Nucleus accumbens (tissue), 56 donors: Measurements from ENCODE around the gene LACC1.

Experiments used
- DNase-seq, 56 donors: peaks; one replicate each; lab custom pipeline; 2025; lab: John Stamatoyannopoulos, UW

LACC1 gene

GRCh38 chr13:43879755-43880181, at the start of gene LACC1:
Gene LACC1 (plus strand): TSS chr13:43879904. CDS start chr13:43880986, 1,082 bp downstream.
- peak in 26 of 56 donors; percentile 31 to 79 (median 57) for DNase-seq

GRCh38 chr13:43830497-43830881, 49.2 kb upstream of the LACC1 start:
- DNase-seq = peak in 2 of 56 donors; percentile 16 to 34

GRCh38 chr13:43831088-43831487, 48.6 kb upstream of the LACC1 start:
- no peak for DNase-seq

GRCh38 chr13:43835701-43836100, 44.0 kb upstream of the LACC1 start:
- DNase-seq = no peak

GRCh38 chr13:43838909-43839308, 40.8 kb upstream of the LACC1 start:
- no peak for DNase-seq

- DNase-seq = no peak
Measured at GRCh38 chr13:43846496-43847158, 33.1 kb upstream of the LACC1 start.

- DNase-seq = no peak
Measured at GRCh38 chr13:43848001-43848649, 31.6 kb upstream of the LACC1 start.

- DNase-seq = no peak
Measured at GRCh38 chr13:43850873-43851272, 28.8 kb upstream of the LACC1 start.

- DNase-seq = no peak
Measured at GRCh38 chr13:43852923-43853404, 26.7 kb upstream of the LACC1 start.

- DNase-seq = no peak
Measured at GRCh38 chr13:43861863-43862262, 17.8 kb upstream of the LACC1 start.

GRCh38 chr13:43864921-43865320, 14.8 kb upstream of the LACC1 start:
- no peak for DNase-seq

- DNase-seq = peak in 1 of 56 donors; percentile 41
Measured at GRCh38 chr13:43865892-43866291, 13.8 kb upstream of the LACC1 start.

- DNase-seq = no peak
Measured at GRCh38 chr13:43872181-43872580, 7.5 kb upstream of the LACC1 start.

GRCh38 chr13:43874504-43875092, 5.1 kb upstream of the LACC1 start:
- DNase-seq = peak in 1 of 56 donors; percentile 4

- DNase-seq = no peak
Measured at GRCh38 chr13:43876366-43876765, 3.3 kb upstream of the LACC1 start.

GRCh38 chr13:43877326-43877725, 2.4 kb upstream of the LACC1 start:
- DNase-seq = no peak

- DNase-seq = no peak
Measured at GRCh38 chr13:43877766-43878165, 1.9 kb upstream of the LACC1 start.

- peak in 54 of 56 donors; percentile 22 to 89 (median 70) for DNase-seq
Measured at GRCh38 chr13:43878892-43879754, 581 bp upstream of the LACC1 start, which contains the start of gene CCDC122. Gene CCDC122 (minus strand): TSS chr13:43879740. CDS start chr13:43869376, 10,364 bp downstream.

- peak in 4 of 56 donors; percentile 31 to 56 (median 51) for DNase-seq
Measured at GRCh38 chr13:43880214-43880855, 631 bp downstream of the LACC1 start.

- peak in 9 of 56 donors; percentile 1 to 37 (median 6) for DNase-seq
Measured at GRCh38 chr13:43880926-43881325, 1.2 kb downstream of the LACC1 start.
